Lower lobe of right lung (tissue), 2 donors: Measurements from ENCODE around the gene PTPRG. TPM values are rescaled to one million over a fixed set of nuclear protein-coding genes. Genes with fewer than 3 reads are reported as not detected.

ENCODE experiments used
- ATAC-seq, 2 donors: fragments of 200-7000 bp; cut with Tn5 transposase; one replicate each; pipeline ENCODE4 v1.9.1; 2020 to 2022; ENCODE audit warnings: mild to moderate bottlenecking in 2 of 2, moderate library complexity in 2 of 2
- DNase-seq: peaks from one replicate; pipeline ENCODE4 v3.0.0-alpha.2; 2020
- H3K27ac ChIP-seq: fragments of 200-600 bp; one replicate; pipeline ENCODE4 v1.8.0; 2022
- H3K27me3 ChIP-seq: fragments of 200-600 bp; one replicate; pipeline ENCODE4 v1.8.0; 2022; ENCODE audit warnings: low read depth
- H3K36me3 ChIP-seq: fragments of 200-600 bp; one replicate; pipeline ENCODE4 v1.8.0; 2022; ENCODE audit warnings: mild to moderate bottlenecking
- H3K4me1 ChIP-seq: fragments of 200-600 bp; one replicate; pipeline ENCODE4 v1.8.0; 2022
- H3K4me3 ChIP-seq: fragments of 200-600 bp; one replicate; pipeline ENCODE4 v1.8.0; 2022; ENCODE audit warnings: mild to moderate bottlenecking
- H3K9me3 ChIP-seq: fragments of 200-600 bp; one replicate; pipeline ENCODE4 v1.8.0; 2022
- intact Hi-C: fragments of 100-400 bp; cut with DNase I; formaldehyde crosslinking; loops from one replicate; pipeline ENCODE4 v1.11.0; 2022
- total RNA-seq: library from RNA; stranded (reverse); fragmentation: NEBNext Ultra II Directional; extraction: Animal tissue kit (Norgen Biotek cat#: 25700); gene quantifications from one replicate; pipeline ENCODE4 v1.2.1, GENCODE V29; 2021
- TF ChIP-seq, protein P1 (sequence below): fragments of 200-600 bp; IDR thresholded peaks from one replicate; pipeline ENCODE4 v1.8.0; 2022; ENCODE audit warnings: antibody characterized with exemption, mild to moderate bottlenecking
- donor health status: DM: no; HTN: yes; CAD: no; lungs with severe emphysema.

Gene PTPRG
- total RNA-seq, 1 donor from 2014 or later: 67.6 TPM

DNA sequence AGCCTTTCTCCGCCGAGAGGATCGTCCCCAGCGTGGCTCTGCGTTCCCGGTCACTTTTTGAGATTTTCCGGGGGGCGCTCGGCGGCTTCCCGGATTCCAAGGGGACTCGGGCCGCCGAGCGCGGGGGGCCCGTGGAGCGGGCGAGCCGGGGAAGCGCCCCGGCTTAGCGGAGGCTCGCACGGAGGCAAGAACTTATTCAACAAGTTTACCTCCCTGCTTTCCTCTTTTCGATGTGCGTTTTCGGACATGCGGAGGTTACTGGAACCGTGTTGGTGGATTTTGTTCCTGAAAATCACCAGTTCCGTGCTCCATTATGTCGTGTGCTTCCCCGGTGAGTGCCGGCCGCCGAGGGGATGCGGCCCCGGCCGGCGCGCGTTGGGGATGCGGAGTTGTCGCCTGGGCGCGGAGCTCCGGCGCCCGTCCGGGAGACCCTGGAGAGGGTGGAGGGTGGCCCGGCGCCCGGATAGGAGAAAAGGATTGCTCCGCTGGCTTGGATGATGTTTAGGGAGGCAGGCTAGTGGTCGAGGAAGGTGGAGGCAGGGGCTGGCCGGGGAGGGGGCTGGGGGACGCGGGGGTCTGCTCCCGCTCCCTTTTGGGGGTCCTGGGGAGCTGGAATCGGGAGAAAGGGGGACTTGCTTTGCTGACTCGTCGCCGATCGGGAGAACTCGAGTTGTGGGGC lies 810 bp downstream of the PTPRG start:
- no peaks in the 10 kb centered on the region for H3K36me3 ChIP-seq
- H3K27ac ChIP-seq: peak overlapping the region; percentile 90
- H3K4me3 ChIP-seq: peak overlapping the region; percentile 84
- DNase-seq: no peak
- TF ChIP-seq, protein P1, sequence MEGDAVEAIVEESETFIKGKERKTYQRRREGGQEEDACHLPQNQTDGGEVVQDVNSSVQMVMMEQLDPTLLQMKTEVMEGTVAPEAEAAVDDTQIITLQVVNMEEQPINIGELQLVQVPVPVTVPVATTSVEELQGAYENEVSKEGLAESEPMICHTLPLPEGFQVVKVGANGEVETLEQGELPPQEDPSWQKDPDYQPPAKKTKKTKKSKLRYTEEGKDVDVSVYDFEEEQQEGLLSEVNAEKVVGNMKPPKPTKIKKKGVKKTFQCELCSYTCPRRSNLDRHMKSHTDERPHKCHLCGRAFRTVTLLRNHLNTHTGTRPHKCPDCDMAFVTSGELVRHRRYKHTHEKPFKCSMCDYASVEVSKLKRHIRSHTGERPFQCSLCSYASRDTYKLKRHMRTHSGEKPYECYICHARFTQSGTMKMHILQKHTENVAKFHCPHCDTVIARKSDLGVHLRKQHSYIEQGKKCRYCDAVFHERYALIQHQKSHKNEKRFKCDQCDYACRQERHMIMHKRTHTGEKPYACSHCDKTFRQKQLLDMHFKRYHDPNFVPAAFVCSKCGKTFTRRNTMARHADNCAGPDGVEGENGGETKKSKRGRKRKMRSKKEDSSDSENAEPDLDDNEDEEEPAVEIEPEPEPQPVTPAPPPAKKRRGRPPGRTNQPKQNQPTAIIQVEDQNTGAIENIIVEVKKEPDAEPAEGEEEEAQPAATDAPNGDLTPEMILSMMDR: no peak
- intact Hi-C loops: no loop called here
- ATAC-seq: no peak
- peaks cover 12% of the 10 kb centered on the region for H3K27me3 ChIP-seq
- peaks cover 26% of the 10 kb centered on the region for H3K4me1 ChIP-seq
- no peaks in the 10 kb centered on the region for H3K9me3 ChIP-seq

DNA sequence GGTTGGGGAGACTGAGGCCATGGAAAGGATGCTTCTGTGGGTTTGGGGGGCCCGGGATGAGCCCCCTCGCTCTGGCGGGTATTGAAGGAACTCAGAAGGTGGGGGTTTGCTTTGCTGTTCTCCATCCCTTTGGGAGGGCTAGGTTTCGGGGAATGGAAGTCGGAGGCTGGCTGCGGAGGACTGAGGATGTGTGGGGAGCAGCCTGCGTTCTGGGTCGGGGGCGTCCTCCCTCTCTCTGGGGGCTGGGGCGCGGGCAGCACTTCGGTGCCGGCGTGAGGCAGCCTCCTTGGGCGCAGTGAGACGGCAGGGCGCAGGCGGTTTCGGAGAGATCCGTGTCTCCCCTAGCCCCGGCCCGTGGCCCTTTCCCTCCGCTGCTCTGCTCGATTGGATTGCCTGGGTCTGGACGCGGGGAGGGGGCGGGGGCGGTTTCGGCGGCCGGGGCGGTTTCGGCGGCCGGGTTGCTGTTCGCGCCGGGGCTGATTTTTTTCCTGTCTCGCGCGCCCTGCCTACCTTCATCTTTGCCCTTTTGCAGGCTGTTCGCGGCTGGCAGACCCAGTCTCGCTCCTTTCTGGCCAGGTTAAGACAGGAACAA lies 1.4 kb downstream of the PTPRG start:
- H3K4me3 ChIP-seq: peak overlapping the region; percentile 84
- H3K27me3 ChIP-seq: peaks cover 12% of the 10 kb centered on the region
- H3K36me3 ChIP-seq: no peaks in the 10 kb centered on the region
- H3K9me3 ChIP-seq: no peaks in the 10 kb centered on the region
- peak; percentile 50 for DNase-seq
- TF ChIP-seq, protein P1: no peak
- H3K27ac ChIP-seq: peak overlapping the region; percentile 90
- intact Hi-C loops: no loop called here
- ATAC-seq: peak; percentile 15 to 19
- H3K4me1 ChIP-seq: peaks cover 29% of the 10 kb centered on the region

- Histone ChIP-seq H3K36me3 (no peaks in the 10 kb centered on the region), H3K9me3 (no peaks in the 10 kb centered on the region), H3K27me3 (peaks cover 12% of the 10 kb centered on the region), H3K4me1 (peaks cover 29% of the 10 kb centered on the region), H3K4me3 (peak overlapping the region; percentile 84), H3K27ac (peak overlapping the region; percentile 90)
- ATAC-seq (no peak), DNase-seq (no peak)
- intact Hi-C loops: no loop called here
- TF ChIP-seq, protein P1: no peak
Measured at GRCh38 chr3:61563313-61564271, 2.2 kb downstream of the PTPRG start.

DNA sequence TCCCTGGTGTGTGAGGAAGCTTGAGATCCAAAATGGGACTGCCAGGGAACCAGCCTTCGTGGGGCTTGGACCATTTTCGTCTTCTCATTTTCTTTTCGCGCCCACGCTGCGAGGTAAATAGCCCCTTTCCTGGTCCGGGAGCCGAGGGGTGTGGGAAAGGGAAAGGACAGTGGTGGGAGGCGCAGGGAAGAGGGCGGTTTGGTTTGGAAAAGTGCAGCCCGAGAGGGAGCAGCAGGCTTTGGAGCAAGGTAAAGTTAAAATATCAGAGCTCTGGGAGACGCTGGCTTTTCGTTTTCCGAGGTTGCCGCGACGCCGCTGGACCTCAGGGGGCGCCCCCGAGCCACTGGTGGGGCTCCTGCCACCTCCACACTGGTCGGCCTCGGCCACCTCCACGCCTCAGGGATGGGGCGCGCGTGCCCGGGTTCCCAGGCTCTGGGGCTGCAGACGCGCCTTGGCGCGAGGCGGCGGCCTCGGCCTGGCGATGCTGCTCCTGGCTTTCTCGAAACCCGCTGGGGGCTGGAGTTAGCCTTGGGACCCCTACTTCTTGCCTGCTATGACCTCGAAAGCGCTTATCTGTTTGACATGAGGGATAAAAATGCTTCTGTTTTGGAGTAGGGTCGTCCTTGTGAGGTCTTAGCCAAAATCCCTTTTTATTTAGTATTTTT lies 3.2 kb downstream of the PTPRG start:
- Histone ChIP-seq H3K9me3 (no peaks in the 10 kb centered on the region), H3K36me3 (no peaks in the 10 kb centered on the region), H3K4me1 (peaks cover 29% of the 10 kb centered on the region), H3K4me3 (peak overlapping the region; percentile 84), H3K27me3 (peaks cover 12% of the 10 kb centered on the region), H3K27ac (peak overlapping the region; percentile 90)
- TF ChIP-seq, protein P1: peak; percentile 85
- DNase-seq (peak; percentile 82), ATAC-seq (peak; percentile 57 to 72)
- intact Hi-C loops: no loop called here

DNA sequence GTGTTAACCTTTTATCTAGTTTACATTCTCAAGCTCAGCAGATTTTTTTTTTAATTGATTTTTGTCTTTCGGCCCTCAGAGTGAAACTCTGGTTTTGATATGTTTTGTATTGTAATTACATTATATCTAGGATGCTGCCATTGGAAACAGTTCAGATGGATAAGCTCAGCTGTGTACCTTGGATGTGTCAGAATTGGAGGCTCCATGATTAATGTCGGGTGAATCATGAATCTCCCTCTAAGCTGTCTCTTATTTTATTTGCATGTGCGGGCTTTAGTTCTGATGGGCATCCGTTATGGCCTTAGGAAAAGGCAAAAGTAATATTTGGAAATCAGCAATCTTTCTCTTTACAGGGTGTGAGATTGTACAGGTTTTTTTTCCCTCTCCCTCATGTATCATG lies 4.2 kb downstream of the PTPRG start:
- intact Hi-C loops: no loop called here
- Histone ChIP-seq H3K4me1 (peaks cover 29% of the 10 kb centered on the region), H3K36me3 (no peaks in the 10 kb centered on the region), H3K27me3 (peaks cover 9% of the 10 kb centered on the region), H3K4me3 (no peak overlapping the region), H3K9me3 (no peaks in the 10 kb centered on the region), H3K27ac (no peak overlapping the region)
- DNase-seq (no peak), ATAC-seq (no peak)
- TF ChIP-seq, protein P1: no peak
